Natural killer cell (primary cell): Measurements from ENCODE around the gene PROCR. TPM values are rescaled to one million over a fixed set of nuclear protein-coding genes. Genes with fewer than 3 reads are reported as not detected.

ENCODE experiments used
- ATAC-seq, 3 donors: fragments of 150-1000 bp in 2 of 3; fragments of 200-7000 bp in 1 of 3; cut with Tn5 transposase; 1 replicate in 1 of 3; 2 replicates in 2 of 3; pipeline ENCODE4 v1.10.0; 2021; ENCODE audit warnings: mild to moderate bottlenecking in 2 of 3, moderate library complexity in 2 of 3
- DNase-seq, 2 donors: peaks; one replicate each; pipeline versions ENCODE4 v3.0.0 to v3.0.0-alpha.2; 2013 to 2021; ENCODE audit warnings: mixed read lengths in 1 of 2
- H3K27ac ChIP-seq: one replicate; pipeline ENCODE4 v1.5.1; 2013; ENCODE audit warnings: mild to moderate bottlenecking, low read length
- H3K27me3 ChIP-seq: one replicate; pipeline ENCODE4 v1.6.1; 2013; ENCODE audit warnings: low read length; ENCODE audit not compliant: control insufficient read depth, insufficient read depth
- H3K36me3 ChIP-seq: one replicate; pipeline ENCODE4 v1.6.1; 2013; ENCODE audit warnings: low read length; ENCODE audit not compliant: control insufficient read depth, insufficient read depth
- H3K4me1 ChIP-seq: one replicate; pipeline ENCODE4 v1.6.1; 2013; ENCODE audit warnings: low read length; ENCODE audit not compliant: control insufficient read depth, insufficient read depth
- H3K4me3 ChIP-seq: one replicate; pipeline ENCODE4 v1.5.1; 2013; ENCODE audit warnings: low read length
- H3K9me3 ChIP-seq: one replicate; pipeline ENCODE4 v1.6.1; 2013; ENCODE audit warnings: low read length; ENCODE audit not compliant: control insufficient read depth, insufficient read depth
- H3K27ac Mint-ChIP-seq, 2 donors: one replicate each; pipeline ENCODE4 v1.8.0; 2022; ENCODE audit warnings: mild to moderate bottlenecking in 2 of 2, mixed read lengths in 2 of 2, moderate library complexity in 1 of 2
- H3K27me3 Mint-ChIP-seq, 2 donors: one replicate each; pipeline ENCODE4 v1.8.0; 2022; ENCODE audit warnings: low read depth in 2 of 2, mixed read lengths in 2 of 2
- H3K36me3 Mint-ChIP-seq: one replicate; pipeline ENCODE4 v1.8.0; 2022; ENCODE audit warnings: mixed read lengths
- H3K4me1 Mint-ChIP-seq, 2 donors: one replicate each; pipeline ENCODE4 v1.8.0; 2022; ENCODE audit warnings: mixed read lengths in 2 of 2
- H3K4me3 Mint-ChIP-seq: one replicate; pipeline ENCODE4 v1.8.0; 2022; ENCODE audit warnings: mild to moderate bottlenecking, moderate library complexity, mixed read lengths
- H3K9me3 Mint-ChIP-seq, 2 donors: one replicate each; pipeline ENCODE4 v1.8.0; 2022; ENCODE audit warnings: mixed read lengths in 2 of 2
- CTCF ChIP-seq: fragments of 200-600 bp; IDR thresholded peaks from one replicate; pipeline ENCODE4 v1.8.0; 2022; ENCODE audit warnings: antibody characterized with exemption
- WGBS: methylation state at CpG from one replicate; pipeline ENCODE4 v1.1.7; 2013; ENCODE audit warnings: missing lambda C conversion rate; ENCODE audit not compliant: insufficient coverage; 5-methylcytosine and 5-hydroxymethylcytosine counted together
- intact Hi-C: fragments of 100-400 bp; cut with micrococcal nuclease; formaldehyde crosslinking; loops from one replicate; pipeline ENCODE4 v1.14.2; 2022
- total RNA-seq, 4 donors: library from RNA; stranded (reverse); fragments of 120-200 nt in 1 of 4; gene quantifications; one replicate each; pipeline versions ENCODE4 v1.2.3 to v1.2.4, GENCODE V29; 2013 to 2022

PROCR gene
- total RNA-seq, 3 donors from 2014 or later (not counting 1 experiment from before 2014, with no cell fraction given), result 6.4 to 9.3 (median 6.4) TPM

GRCh38 chr20:35174458-35175216 lies 2.8 kb downstream of the PROCR start:
- no peaks in the 10 kb centered on the region for H3K9me3 Mint-ChIP-seq
- Histone ChIP-seq H3K9me3 (no peaks in the 10 kb centered on the region), H3K36me3 (no peaks in the 10 kb centered on the region), H3K4me3 (no peak overlapping the region), H3K27me3 (no peaks in the 10 kb centered on the region), H3K27ac (no peak overlapping the region), H3K4me1 (peaks cover 15% of the 10 kb centered on the region)
- DNase-seq (no peak), ATAC-seq (no peak)
- intact Hi-C loops, result no loop called here
- no peak overlapping the region for H3K4me3 Mint-ChIP-seq
- peaks cover 6% of the 10 kb centered on the region for H3K36me3 Mint-ChIP-seq
- WGBS, result 93% methylated on average over 49 of the region's 49 CpGs
- peaks cover 31 to 32% of the 10 kb centered on the region in 2 donors for H3K4me1 Mint-ChIP-seq
- no peak for TF ChIP-seq CTCF
- H3K27me3 Mint-ChIP-seq, result no peaks in the 10 kb centered on the region
- H3K27ac Mint-ChIP-seq, result no peak overlapping the region

- no peaks in the 10 kb centered on the region for H3K27me3 ChIP-seq
- H3K4me3 ChIP-seq, result no peak overlapping the region
- no peak overlapping the region for H3K27ac ChIP-seq
- 96% methylated on average over 14 of the region's 14 CpGs for WGBS
- peaks cover 15% of the 10 kb centered on the region for H3K4me1 ChIP-seq
- no peak for TF ChIP-seq CTCF
- H3K36me3 ChIP-seq, result no peaks in the 10 kb centered on the region
- intact Hi-C loops, result no loop called here
- H3K9me3 ChIP-seq, result no peaks in the 10 kb centered on the region
- Mint-ChIP-seq H3K4me3 (no peak overlapping the region), H3K9me3 (no peaks in the 10 kb centered on the region), H3K36me3 (peaks cover 6% of the 10 kb centered on the region), H3K27me3 (no peaks in the 10 kb centered on the region), H3K4me1 (peaks cover 31 to 32% of the 10 kb centered on the region in 2 donors), H3K27ac (no peak overlapping the region)
- ATAC-seq, result no peak
- DNase-seq, result no peak
These were observed 4.3 kb downstream of the PROCR start for GRCh38 chr20:35176132-35176531.

GRCh38 chr20:35179292-35180212 lies 7.7 kb downstream of the PROCR start:
- intact Hi-C loops, result no loop called here
- Mint-ChIP-seq H3K27ac (no peak overlapping the region), H3K4me1 (no peaks in the 10 kb centered on the region), H3K4me3 (no peak overlapping the region), H3K9me3 (no peaks in the 10 kb centered on the region), H3K36me3 (no peaks in the 10 kb centered on the region), H3K27me3 (no peaks in the 10 kb centered on the region)
- H3K9me3 ChIP-seq, result no peaks in the 10 kb centered on the region
- H3K36me3 ChIP-seq, result no peaks in the 10 kb centered on the region
- H3K27me3 ChIP-seq, result no peaks in the 10 kb centered on the region
- no peak overlapping the region for H3K27ac ChIP-seq
- DNase-seq (no peak), ATAC-seq (no peak)
- no peaks in the 10 kb centered on the region for H3K4me1 ChIP-seq
- 87% methylated on average over 11 of the region's 11 CpGs for WGBS
- TF ChIP-seq CTCF, result no peak
- H3K4me3 ChIP-seq, result no peak overlapping the region
